HFF-Myc (cell line): ENCODE measurements around the gene LAP3.
A peak's percentile ranks its signal among the peaks of the same experiment; 100 is the strongest.

Experiments used
- DNase-seq: peaks from one replicate; pipeline ENCODE4 v3.0.0-alpha.2; 2011; ENCODE audit warnings: low read depth; ENCODE audit errors: extremely low read depth
- H3K4me3 ChIP-seq: replicated peaks from 2 replicates; pipeline ENCODE4 v1.5.1; 2011; ENCODE audit warnings: low read depth, mild to moderate bottlenecking, control low read depth, low read length
- TF ChIP-seq, protein P1 (sequence below): IDR thresholded peaks from 2 replicates; pipeline ENCODE4 v1.5.1; 2012; ENCODE audit warnings: mild to moderate bottlenecking, low read depth, low read length, control low read depth; ENCODE audit errors: missing control alignments

Gene LAP3

DNA sequence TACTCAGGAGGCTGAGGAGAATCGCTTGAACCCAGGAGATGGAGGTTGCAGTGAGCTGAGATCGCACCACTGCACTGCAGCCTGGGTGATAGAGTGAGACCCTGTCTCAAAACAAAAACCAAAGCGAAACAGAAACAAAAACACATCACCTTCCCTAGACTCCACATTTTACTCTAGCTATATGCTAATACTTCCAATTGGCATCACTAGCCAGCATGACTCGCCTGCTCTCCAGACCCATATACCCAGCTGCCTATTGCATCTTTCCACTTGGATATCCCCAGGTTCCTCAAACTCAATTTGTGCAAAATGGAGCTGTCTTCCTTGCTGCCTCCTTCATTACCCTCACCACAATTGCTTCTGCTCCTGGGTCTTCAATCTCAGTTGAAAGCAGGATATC lies 22.4 kb upstream of the LAP3 start:
- TF ChIP-seq, protein P1, sequence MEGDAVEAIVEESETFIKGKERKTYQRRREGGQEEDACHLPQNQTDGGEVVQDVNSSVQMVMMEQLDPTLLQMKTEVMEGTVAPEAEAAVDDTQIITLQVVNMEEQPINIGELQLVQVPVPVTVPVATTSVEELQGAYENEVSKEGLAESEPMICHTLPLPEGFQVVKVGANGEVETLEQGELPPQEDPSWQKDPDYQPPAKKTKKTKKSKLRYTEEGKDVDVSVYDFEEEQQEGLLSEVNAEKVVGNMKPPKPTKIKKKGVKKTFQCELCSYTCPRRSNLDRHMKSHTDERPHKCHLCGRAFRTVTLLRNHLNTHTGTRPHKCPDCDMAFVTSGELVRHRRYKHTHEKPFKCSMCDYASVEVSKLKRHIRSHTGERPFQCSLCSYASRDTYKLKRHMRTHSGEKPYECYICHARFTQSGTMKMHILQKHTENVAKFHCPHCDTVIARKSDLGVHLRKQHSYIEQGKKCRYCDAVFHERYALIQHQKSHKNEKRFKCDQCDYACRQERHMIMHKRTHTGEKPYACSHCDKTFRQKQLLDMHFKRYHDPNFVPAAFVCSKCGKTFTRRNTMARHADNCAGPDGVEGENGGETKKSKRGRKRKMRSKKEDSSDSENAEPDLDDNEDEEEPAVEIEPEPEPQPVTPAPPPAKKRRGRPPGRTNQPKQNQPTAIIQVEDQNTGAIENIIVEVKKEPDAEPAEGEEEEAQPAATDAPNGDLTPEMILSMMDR = no peak
- H3K4me3 ChIP-seq = no peak overlapping the region
- no peak for DNase-seq

DNA sequence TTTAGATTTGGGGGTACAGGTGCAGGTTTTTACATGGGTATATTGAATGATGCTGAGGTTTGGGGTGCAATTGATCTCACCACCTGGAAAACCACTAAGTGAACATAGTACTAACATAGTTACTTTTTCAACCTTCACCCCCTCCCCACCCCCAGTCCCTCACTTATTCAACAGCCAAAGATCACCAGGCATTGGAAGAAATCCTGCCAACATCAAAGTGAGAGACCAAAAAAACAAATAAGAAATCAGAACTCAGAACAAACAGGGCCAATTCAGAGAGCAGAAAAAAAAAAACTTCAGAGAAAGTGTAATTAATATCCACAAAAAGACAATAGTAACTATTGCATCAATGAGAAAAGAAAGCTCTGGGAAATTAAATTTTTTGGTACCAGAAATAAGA lies 20.5 kb upstream of the LAP3 start:
- DNase-seq = no peak
- TF ChIP-seq, protein P1 = no peak
- H3K4me3 ChIP-seq = no peak overlapping the region

DNA sequence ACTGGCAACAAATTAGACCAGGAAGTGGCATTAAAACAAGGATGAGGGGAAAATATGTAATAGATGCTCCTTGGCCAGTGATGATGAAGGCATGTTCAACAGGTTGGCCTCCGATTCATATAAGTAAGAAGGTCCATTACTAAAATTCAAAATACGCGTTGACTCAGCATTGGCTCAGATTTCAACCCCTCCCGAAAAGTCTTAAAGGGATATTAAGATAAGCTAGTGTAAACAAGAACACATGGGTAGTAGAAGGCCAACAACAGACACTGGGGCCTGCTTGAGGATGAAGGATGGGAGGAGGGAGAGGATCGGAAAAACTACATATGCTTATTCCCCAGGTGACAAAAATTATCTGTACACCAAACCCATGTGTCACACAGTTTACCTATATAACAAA lies 19.1 kb upstream of the LAP3 start:
- peak; percentile 41 for DNase-seq
- TF ChIP-seq, protein P1 = no peak
- H3K4me3 ChIP-seq = no peak overlapping the region

DNA sequence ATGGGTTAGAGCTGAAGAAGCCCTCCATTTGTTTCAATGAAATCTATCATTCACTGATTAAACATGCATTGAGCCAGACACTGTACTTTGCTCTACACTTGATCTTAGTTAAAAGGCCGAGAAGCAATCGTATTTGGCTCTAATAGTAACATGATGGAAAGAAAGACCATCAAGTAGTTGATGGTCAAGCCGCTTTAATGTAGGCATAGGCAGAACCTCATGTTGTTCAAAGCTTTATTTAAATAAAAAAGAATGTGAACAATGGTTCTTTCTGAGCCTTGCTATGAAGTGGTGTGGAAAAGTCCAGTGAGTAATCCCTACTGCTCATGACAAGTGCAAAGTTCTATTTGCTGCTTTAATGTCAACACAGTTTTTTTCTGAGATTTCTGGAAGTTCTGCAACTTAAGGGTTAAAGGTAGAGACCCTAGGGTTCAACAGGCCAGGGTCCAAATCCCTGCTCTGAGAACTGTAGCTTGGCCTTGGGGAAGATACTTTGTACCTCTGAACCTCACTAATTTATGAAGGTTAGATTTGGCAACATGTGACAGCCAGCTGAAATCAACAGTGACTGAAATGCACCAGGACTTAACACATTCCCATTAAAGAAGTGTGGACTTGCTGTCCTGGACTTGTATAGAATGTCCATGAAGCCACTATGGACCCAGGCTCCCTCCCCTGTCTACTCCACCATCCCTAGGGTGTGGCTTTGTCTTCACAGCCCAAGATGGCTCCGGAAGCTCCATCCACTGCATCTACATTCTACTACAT lies 17.9 kb upstream of the LAP3 start:
- TF ChIP-seq, protein P1 = no peak
- DNase-seq = no peak
- no peak overlapping the region for H3K4me3 ChIP-seq

DNA sequence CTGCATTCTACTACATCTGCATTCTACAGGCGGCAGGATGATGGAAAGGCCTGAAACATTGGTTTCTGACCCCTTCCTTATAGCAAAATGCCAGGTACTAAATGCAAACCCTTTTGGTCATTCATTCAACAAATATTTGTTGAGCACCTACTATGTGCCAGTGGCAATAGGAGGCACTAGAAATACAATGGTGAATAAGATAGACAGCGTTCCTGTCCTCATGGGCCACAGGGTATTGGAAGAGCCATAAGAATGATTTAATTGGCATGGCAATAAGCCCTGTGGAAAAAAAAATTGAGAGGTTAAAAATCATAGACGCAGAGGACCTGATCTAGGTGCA lies 17.3 kb upstream of the LAP3 start:
- no peak for DNase-seq
- TF ChIP-seq, protein P1 = no peak
- H3K4me3 ChIP-seq = no peak overlapping the region

DNA sequence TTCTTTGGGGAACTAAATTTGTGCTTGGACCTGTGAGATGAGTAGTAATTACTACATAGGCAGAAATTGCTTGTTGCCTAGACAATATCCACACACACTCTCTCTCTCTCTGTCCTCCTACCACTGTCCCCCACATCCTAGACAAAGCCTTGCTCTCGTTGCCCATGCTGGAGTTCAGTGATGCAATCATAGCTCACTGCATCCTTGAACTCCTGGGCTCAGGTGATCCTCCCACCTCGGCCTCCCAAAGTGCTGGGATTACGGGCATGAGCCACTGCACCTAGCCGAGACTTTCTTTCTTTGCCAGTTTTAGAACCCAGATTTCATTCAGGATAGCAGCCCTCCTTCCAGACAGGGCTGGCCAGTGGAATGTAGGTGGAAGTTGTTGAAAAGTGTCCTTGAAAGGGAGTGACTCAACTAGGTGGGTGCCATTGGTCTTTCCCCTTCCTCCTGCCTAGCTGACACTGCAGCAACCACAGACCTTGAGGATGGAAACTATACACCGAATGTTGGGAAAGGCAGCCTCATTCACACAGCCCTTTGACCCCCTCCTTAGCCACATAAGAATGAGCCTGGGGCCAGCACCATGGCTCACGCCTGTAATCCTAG lies 16.8 kb upstream of the LAP3 start:
- TF ChIP-seq, protein P1 = no peak
- no peak for DNase-seq
- no peak overlapping the region for H3K4me3 ChIP-seq
